Colon (tissue), 2 donors: ENCODE results near the gene ADCY2.

Experiments used
- FAIRE-seq: peaks from 2 replicates; lab custom pipeline; 2012; peaks lifted over from hg19 to GRCh38; lab: Jason Lieb, UNC
- donor health status: control.
- donor health status: control.

Gene ADCY2

GRCh38 chr5:7606840-7607465 lies 211.0 kb downstream of the ADCY2 start:
- no peak for FAIRE-seq

- FAIRE-seq: no peak
Measured at GRCh38 chr5:7608772-7609171, 212.8 kb downstream of the ADCY2 start.

GRCh38 chr5:7609726-7610125 lies 213.8 kb downstream of the ADCY2 start:
- no peak for FAIRE-seq

GRCh38 chr5:7610531-7611177 lies 214.7 kb downstream of the ADCY2 start:
- FAIRE-seq: no peak

GRCh38 chr5:7611518-7611917 lies 215.6 kb downstream of the ADCY2 start:
- FAIRE-seq: no peak

GRCh38 chr5:7615566-7616061 lies 219.7 kb downstream of the ADCY2 start:
- FAIRE-seq: no peak

GRCh38 chr5:7616897-7617296 lies 221.0 kb downstream of the ADCY2 start:
- no peak for FAIRE-seq

- FAIRE-seq: no peak
Measured at GRCh38 chr5:7622498-7622897, 226.6 kb downstream of the ADCY2 start.

- no peak for FAIRE-seq
Measured at GRCh38 chr5:7625740-7626139, 229.8 kb downstream of the ADCY2 start.

GRCh38 chr5:7628248-7628647 lies 232.3 kb downstream of the ADCY2 start:
- no peak for FAIRE-seq

GRCh38 chr5:7628820-7629219 lies 232.9 kb downstream of the ADCY2 start:
- FAIRE-seq: no peak

- no peak for FAIRE-seq
Measured at GRCh38 chr5:7629561-7629960, 233.6 kb downstream of the ADCY2 start.

- FAIRE-seq: no peak
Measured at GRCh38 chr5:7634837-7635236, 238.9 kb downstream of the ADCY2 start.

GRCh38 chr5:7638456-7638855 lies 242.5 kb downstream of the ADCY2 start:
- FAIRE-seq: no peak

GRCh38 chr5:7642029-7642428 lies 246.1 kb downstream of the ADCY2 start:
- FAIRE-seq: no peak

GRCh38 chr5:7644723-7645122 lies 248.8 kb downstream of the ADCY2 start:
- FAIRE-seq: no peak

GRCh38 chr5:7650755-7651154 lies 254.8 kb downstream of the ADCY2 start:
- no peak for FAIRE-seq

GRCh38 chr5:7653046-7653445 lies 257.1 kb downstream of the ADCY2 start:
- FAIRE-seq: no peak

GRCh38 chr5:7657153-7657552 lies 261.2 kb downstream of the ADCY2 start:
- no peak for FAIRE-seq

GRCh38 chr5:7659420-7659819 lies 263.5 kb downstream of the ADCY2 start:
- FAIRE-seq: no peak

- no peak for FAIRE-seq
Measured at GRCh38 chr5:7662289-7662688, 266.4 kb downstream of the ADCY2 start.

- no peak for FAIRE-seq
Measured at GRCh38 chr5:7663808-7664207, 267.9 kb downstream of the ADCY2 start.

GRCh38 chr5:7664208-7664607 lies 268.3 kb downstream of the ADCY2 start:
- no peak for FAIRE-seq

GRCh38 chr5:7667216-7667767 lies 271.4 kb downstream of the ADCY2 start:
- no peak for FAIRE-seq
